Upper lobe of right lung (tissue), 1 donor: ENCODE results near the gene TAX1BP3. TPM values are rescaled to one million over a fixed set of nuclear protein-coding genes. Genes with fewer than 3 reads are reported as not detected.
A peak's percentile ranks its signal among the peaks of the same experiment; 100 is the strongest.
"Not testable (repeated sequence)": the region's sequence is repeated elsewhere in the genome, so short reads cannot be mapped to it uniquely, and the experiment has no call there.

Experiments used
- ATAC-seq: fragments of 200-7000 bp; cut with Tn5 transposase; one replicate; pipeline ENCODE4 v1.9.1; 2020; ENCODE audit warnings: mild to moderate bottlenecking, moderate library complexity
- DNase-seq: peaks from one replicate; pipeline ENCODE4 v3.0.0-alpha.2; 2020
- H3K27ac ChIP-seq: fragments of 200-600 bp; one replicate; pipeline ENCODE4 v1.8.0; 2022
- H3K27me3 ChIP-seq: fragments of 200-600 bp; one replicate; pipeline ENCODE4 v1.8.0; 2022; ENCODE audit warnings: mild to moderate bottlenecking
- H3K36me3 ChIP-seq: fragments of 200-600 bp; one replicate; pipeline ENCODE4 v1.8.0; 2022
- H3K4me1 ChIP-seq: fragments of 200-600 bp; one replicate; pipeline ENCODE4 v1.8.0; 2022
- H3K4me3 ChIP-seq: fragments of 200-600 bp; one replicate; pipeline ENCODE4 v1.8.0; 2022; ENCODE audit warnings: mild to moderate bottlenecking
- H3K9me3 ChIP-seq: fragments of 200-600 bp; one replicate; pipeline ENCODE4 v1.8.0; 2022
- CTCF ChIP-seq: fragments of 200-600 bp; IDR thresholded peaks from one replicate; pipeline ENCODE4 v1.8.0; 2022; ENCODE audit warnings: antibody characterized with exemption
- intact Hi-C: fragments of 100-400 bp; cut with DNase I; formaldehyde crosslinking; loops from one replicate; pipeline ENCODE4 v1.11.0; 2022
- total RNA-seq: library from RNA; stranded (reverse); fragmentation: NEBNext Ultra II Directional; extraction: Animal tissue kit (Norgen Biotek cat#: 25700); gene quantifications from one replicate; pipeline ENCODE4 v1.2.1, GENCODE V29; 2021
- donor health status: DM: no; HTN: yes; CAD: no; lungs with severe emphysema.

Gene TAX1BP3
- total RNA-seq, 1 donor from 2014 or later, result 108 TPM

- no peak for ATAC-seq
- DNase-seq, result no peak
- no peak for TF ChIP-seq CTCF
- H3K9me3 ChIP-seq, result no peaks in the 10 kb centered on the region
- intact Hi-C loops, result no loop called here
- H3K4me3 ChIP-seq, result no peak overlapping the region
- peaks cover 3% of the 10 kb centered on the region for H3K4me1 ChIP-seq
- no peak overlapping the region for H3K27ac ChIP-seq
- H3K27me3 ChIP-seq, result no peaks in the 10 kb centered on the region
- H3K36me3 ChIP-seq, result no peaks in the 10 kb centered on the region
Measured at GRCh38 chr17:3704931-3705717, 36.7 kb upstream of the TAX1BP3 start.

- H3K4me1 ChIP-seq, DNase-seq, H3K27ac ChIP-seq, intact Hi-C loops, H3K36me3 ChIP-seq, H3K4me3 ChIP-seq, H3K9me3 ChIP-seq, ATAC-seq, H3K27me3 ChIP-seq: not testable (repeated sequence)
Measured at GRCh38 chr17:3702041-3702539, 33.7 kb upstream of the TAX1BP3 start.

DNA sequence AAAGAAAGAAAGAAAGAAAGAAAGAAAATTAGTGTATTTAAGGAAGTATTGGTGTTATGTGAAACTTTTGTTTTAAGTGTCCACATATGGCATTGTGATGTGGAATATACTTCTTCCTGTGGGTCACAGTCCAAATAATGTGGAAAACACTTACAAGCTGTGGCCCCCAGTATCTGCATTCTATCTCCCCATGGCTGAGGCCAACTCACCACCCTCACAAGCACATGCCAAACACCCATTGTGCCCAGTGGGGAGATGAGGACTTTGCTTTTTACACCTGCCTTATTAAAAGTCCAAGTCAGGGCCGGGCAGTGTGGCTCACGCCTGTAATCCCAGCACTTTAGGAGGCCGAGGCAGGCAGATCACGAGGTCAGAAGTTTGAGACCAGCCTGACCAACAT, 31.6 kb upstream of the TAX1BP3 start:
- no peaks in the 10 kb centered on the region for H3K9me3 ChIP-seq
- no peak overlapping the region for H3K4me3 ChIP-seq
- TF ChIP-seq CTCF, result no peak
- no peaks in the 10 kb centered on the region for H3K36me3 ChIP-seq
- peaks cover 7% of the 10 kb centered on the region for H3K4me1 ChIP-seq
- intact Hi-C loops, result no loop called here
- H3K27me3 ChIP-seq, result peaks cover 17% of the 10 kb centered on the region
- DNase-seq (no peak), ATAC-seq (no peak)
- H3K27ac ChIP-seq, result no peak overlapping the region

GRCh38 chr17:3698139-3698538, 29.8 kb upstream of the TAX1BP3 start:
- Histone ChIP-seq H3K27me3 (peaks cover 28% of the 10 kb centered on the region), H3K4me1 (peaks cover 12% of the 10 kb centered on the region), H3K9me3 (no peaks in the 10 kb centered on the region), H3K4me3 (no peak overlapping the region), H3K27ac (no peak overlapping the region), H3K36me3 (no peaks in the 10 kb centered on the region)
- ATAC-seq (no peak), DNase-seq (no peak)
- no peak for TF ChIP-seq CTCF
- intact Hi-C loops, result no loop called here

GRCh38 chr17:3697103-3697476, 28.7 kb upstream of the TAX1BP3 start:
- Histone ChIP-seq H3K4me1 (peaks cover 12% of the 10 kb centered on the region), H3K9me3 (no peaks in the 10 kb centered on the region), H3K27ac (no peak overlapping the region), H3K27me3 (peaks cover 38% of the 10 kb centered on the region), H3K36me3 (no peaks in the 10 kb centered on the region), H3K4me3 (no peak overlapping the region)
- TF ChIP-seq CTCF, result no peak
- intact Hi-C loops, result no loop called here
- DNase-seq (no peak), ATAC-seq (no peak)

GRCh38 chr17:3695723-3696411, 27.5 kb upstream of the TAX1BP3 start, which contains the start of gene P2RX5:
TSS of gene P2RX5 (minus strand) at chr17:3696155. CDS start at chr17:3696005, 150 bp downstream.
- intact Hi-C loops, result no loop called here
- ATAC-seq (peak; percentile 63), DNase-seq (no peak)
- peaks cover 44% of the 10 kb centered on the region for H3K27me3 ChIP-seq
- peaks cover 12% of the 10 kb centered on the region for H3K4me1 ChIP-seq
- no peaks in the 10 kb centered on the region for H3K9me3 ChIP-seq
- H3K4me3 ChIP-seq, result peak within 1 kb of the TSS; percentile 50
- no peak for TF ChIP-seq CTCF
- H3K27ac ChIP-seq, result no peak within 1 kb of the TSS
- no peaks in the 10 kb centered on the region for H3K36me3 ChIP-seq
